ENCODE measurements around the gene KCNMA1.

The KCNMA1 gene

DNA sequence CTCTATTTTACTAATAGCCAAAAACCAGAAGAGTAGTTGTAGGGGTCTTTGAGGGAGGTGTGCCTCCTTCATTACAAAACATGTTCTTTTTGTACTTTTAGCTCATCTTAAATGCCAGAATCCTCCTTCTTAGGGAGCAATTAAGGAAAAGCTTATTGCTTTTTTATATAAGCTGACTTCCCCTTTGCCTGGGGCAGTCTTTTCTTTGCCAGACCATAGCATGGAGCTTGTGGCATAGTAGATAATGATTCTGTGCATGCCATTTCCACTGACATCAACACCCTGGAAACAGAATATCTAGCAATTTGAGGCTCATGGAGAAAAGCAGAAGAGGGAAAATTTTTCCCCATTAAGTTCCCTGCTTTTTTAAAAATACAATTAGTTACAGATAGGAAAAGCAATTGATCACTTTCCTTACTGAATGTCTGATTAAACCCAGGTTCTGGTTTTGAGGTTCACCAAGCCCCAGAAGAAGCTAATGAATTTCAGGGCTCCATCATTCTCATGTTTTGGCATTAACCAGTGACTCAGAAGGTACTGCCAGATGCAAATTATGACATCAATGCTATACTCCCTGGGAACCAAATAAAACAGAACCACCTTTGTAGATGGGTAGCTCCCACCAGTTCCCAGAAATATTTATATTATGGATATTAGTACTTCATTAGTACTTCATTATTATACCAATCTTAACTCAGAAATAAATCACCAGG lies 410.6 kb downstream of the KCNMA1 start:
- no peak for DNase-seq

DNA sequence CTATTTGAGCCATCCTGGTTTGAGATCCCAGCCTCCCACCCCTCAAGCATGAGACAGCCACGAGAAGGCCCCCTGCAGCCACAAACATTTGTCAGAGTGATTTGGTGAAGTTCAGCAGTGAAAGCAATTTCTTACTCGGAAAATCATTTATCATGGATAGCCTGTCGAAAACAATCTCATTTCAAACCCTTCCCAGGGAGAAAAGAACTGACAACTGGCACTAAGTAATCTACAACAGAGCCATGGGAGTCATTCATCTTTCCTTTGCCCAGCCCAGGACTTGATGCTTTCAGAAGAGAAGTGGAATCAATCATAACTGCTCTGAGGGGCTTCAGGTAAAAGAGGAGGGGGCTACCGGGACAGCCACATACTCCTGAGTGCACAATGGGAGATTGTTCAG lies 411.2 kb downstream of the KCNMA1 start:
- no peak for DNase-seq

DNA sequence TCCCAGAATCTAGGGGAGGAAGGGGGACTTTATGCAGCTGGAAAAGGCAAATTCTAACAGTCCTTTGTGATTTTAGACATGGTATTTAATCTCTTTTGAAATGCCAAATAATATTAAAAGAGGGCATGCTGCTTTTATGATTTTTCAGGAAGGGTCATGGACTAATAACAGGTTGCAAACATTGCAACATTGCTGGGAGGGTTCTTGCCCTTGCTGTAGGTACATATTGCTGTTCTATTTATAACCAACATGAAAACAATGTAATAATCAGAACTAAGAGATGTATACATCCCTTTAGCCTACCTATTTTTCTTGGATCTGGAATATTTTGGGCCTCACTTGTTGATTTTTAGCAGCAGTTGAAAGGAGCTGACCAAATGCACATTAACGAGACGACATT lies 411.6 kb downstream of the KCNMA1 start:
- no peak for DNase-seq

DNA sequence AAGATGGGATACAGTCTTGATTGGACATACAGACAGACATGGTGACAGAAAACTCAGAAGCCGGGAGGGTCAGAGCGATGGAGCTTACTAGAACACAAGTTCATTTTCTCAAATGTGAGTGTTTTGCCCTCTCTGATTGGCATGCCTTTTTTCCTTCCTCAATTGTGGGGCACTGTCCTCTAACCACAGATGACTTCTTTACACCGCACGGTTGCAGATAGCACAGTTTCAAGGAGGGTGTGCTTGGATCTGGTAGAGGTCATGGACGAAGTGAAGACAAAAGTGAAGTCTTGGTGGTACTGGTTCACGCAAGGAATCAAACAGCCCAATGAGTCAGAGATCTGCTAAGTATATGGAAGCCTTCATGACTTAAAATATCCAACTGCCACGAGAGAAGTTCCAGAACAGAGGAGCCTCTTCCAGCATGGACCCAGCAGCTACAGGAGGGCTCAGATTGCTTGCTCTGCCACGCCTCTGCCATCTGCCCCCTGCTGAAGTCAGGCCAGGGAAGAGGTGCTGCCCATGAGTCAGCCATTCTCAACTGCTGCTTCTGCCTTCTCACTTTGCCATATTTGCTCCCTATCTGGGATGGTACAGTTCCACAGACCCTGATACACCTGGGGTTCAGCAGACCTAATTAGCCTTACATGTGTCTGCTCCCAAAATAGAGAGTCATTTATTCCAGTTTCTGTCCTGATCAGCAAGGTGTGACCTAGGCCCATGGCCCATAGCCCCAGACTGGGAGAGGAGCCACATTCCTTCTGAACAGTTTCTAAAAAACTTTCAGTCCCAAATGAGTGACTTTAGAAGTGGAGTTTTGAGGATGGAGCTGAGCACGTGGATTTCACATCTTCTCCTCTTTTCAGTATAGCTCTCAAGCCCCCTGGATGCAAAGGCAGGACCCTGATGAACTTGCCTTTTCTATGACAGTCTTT lies 413.8 kb downstream of the KCNMA1 start:
- DNase-seq = no peak

DNA sequence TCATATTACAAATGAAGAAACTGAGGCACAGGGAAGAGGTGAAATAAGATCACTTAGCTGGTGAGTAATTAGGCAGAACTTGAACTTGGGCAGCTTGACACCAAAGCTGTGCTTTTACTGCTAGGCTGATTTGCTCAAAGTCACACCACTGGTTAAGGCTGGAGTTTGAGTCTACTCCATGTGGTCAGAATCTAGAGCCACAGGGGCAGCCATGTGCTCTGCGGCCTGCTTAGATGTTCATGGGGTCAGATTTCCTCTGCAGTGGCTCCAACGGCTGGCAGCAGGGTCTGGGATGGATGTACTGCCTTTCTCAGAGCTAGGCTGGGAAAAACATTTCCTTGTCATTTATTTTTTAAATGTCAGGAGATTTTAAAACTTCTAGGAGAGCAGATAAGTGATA lies 417.5 kb downstream of the KCNMA1 start:
- DNase-seq = no peak

DNA sequence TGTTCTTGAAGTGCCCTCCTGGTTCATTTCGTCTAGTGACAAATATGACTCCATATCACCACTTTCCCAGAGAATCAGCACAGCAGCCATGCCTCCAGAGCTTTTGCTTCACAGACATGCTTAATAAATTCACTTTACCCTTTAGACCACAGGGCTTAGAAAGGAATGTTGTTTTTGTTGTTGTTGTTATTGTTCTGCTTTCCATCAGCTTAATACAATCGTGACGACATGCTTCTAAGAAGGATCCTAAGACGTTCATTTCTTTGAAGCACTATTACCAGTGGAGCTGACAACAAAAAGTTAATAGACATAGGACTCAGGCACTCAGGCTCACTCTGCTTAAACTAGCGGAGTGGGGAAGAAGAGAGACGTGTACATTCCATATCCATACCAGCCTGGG lies 418.6 kb downstream of the KCNMA1 start:
- no peak for DNase-seq

DNA sequence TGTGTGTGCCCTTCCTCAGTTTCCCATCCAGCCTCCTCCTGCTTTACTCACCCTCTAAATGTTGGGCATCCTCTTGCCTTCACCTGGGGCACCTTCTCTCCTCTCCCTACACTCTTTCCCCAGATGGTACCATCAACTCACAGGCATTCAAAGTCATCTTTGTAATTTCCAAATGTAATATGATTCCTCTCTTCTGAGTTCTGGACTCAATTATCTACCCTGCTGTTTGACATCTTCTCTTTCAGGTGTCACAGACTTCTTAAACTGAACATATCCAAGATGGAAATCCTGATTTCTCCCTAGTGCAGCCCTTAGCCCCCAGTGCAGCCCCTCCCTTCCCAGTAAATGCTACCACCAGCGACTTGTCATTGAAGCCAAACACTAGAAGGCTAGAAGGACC lies 422.8 kb downstream of the KCNMA1 start:
- DNase-seq = no peak

DNA sequence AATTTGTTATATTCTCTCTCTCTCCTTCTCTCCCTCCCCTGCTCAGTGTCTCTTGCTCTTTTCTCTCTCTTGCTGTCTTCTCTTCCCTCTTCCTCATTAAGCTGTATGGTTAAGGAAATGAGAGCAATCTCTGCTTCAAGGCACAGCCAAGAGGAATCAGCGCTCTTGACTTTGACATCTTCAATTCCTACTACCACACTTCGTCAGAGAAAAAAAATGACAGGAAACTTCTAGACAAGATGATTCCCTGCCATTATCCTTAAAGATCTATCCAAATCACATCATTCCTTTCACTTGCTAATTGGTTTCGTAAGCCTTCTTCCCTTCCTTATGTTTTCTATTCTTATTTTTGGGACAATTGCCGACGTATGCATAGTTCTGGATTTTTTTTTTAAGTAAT lies 425.0 kb downstream of the KCNMA1 start:
- no peak for DNase-seq

DNA sequence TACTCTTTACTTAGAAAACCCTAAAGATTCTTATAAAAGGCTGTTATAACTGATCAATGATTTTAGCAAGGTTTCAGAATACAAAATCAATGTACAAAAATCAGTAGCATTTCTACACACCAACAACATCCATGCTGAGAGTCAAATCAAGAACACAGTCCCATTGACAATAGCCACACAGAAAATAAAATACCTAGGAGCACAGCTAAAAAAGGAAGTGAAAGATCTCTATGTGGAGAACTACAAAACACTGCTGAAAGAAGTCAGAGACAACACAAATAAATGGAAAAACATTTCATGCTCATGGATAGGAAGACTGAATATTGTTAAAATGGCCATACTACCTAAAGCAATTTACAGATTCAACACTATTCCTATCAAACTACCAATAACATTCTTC lies 427.0 kb downstream of the KCNMA1 start:
- no peak for DNase-seq

DNA sequence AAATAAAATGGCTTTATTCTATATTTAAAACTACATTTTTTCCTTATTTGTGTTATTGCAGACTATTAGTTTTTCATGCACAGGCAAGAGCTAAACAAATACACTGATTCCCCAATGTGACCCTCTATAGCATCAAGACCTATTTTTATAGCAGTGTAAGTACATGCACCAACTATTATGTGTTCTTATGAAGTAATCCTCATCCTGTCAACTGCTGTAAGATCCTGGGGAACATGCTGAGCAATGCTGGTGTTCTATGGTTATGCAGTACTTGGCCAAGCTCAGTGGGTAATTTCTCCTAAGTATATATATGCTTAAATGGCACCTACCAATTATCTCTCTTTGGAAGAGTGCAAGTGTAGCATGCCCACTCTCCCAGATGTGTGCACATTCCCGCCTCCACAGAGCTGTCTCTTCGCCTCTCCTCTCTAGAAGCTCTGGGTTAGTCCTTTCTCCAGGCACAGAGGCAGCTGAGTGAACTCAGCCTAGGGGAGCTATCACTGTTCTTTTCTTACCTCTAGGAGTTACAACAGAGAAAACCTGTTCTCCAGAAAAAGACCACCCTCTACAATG lies 428.8 kb downstream of the KCNMA1 start:
- no peak for DNase-seq

DNA sequence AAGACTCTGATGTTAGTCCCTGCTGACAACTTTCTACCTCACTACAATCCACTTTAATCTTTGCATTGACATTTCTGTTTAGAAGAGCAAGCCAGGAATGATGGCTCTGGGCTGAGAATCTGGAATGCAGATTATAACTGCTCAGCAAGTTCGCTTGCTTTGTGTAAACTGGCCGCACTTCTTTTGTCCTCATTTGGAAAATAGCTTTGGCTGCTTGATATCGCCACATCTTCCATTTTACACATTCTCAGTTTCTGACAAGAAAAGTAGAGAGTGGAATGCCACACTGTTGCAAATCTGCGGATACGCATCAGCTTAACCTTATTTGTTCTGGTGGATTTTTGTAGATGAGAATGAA lies 429.8 kb downstream of the KCNMA1 start:
- no peak for DNase-seq

DNA sequence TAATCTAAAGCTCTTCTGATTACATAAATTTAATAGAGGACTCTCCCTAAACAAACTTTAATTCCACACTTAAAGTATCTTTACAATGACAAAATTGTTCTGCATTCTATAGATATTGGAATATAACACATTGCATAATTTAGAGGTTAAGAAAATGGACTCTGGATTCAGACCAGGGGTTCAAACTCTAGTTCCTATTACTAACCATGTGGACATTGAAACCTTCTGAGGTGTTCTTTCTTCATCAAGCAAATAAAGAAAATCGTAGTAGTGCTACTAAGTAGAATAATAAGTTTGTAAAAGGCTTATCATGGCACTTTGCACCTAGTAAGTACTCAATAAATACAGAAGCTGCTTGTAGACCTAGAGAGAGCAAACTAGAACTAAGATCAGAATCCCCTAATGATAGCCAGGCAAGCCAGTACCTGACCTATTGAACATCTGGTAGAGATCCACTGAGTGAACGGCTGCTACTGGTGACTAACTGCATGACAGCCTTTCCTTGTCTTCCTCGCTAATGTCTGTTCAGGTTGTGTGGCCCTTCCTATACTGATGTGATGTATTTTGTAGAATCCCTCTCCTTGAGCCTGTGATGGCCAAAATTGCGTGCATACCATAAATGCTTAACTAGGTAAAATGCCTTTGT lies 430.3 kb downstream of the KCNMA1 start:
- no peak for DNase-seq

DNA sequence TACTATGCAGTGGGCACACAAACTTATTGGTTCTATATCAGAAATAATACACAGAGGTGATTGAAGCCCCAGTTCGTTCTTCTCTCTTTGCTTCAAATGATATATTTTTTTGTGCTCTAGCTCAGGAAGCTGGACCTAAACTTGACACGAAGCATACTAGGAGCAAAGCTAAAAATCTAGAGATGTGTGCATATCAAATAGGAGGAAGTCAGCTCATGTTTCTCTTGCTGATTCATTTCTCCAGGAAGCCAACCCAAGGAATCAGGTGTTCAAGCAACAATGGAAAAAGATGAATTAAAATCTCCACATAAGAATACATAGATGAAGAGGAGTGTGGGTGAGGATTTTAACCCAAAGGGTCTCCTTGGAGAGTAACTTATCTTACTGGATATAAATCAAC lies 432.5 kb downstream of the KCNMA1 start:
- DNase-seq = no peak

DNA sequence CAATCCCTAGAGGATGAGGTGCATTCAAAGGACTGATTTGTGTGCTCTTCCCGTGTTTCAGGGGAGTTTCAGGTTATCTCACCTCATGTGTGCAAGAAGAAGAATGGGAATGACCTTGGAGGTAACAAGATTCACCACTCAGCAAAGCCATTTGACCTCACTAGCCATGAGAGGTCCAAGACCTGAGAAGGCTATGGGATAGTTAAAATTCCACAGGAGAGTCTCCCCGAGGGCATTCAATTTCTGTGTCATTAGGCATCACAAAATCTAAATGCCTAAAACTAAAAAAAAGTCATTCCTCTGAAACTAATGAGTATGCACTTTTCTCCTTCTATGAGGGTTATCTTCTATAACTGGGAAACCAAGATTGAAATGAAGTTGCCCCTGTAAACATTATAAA lies 433.4 kb downstream of the KCNMA1 start:
- DNase-seq = no peak

DNA sequence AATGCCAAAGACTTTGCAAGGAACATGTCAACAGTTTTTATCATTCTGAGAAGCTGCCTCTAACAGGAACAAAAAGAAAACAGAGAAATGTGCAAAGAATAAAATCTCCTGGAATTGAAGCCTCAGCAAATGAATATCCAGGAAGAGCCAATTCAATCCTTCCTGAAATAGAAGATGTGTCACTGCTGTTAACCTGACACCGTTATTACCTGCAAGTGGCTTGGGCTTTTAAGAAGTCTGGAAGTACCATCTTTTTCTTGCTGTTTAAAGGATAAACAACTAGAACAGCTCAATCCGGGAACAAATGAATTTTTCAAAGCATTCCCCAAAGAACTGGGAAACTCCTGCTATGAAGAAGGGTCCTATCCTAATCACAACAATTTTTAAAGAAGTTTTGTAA lies 434.8 kb downstream of the KCNMA1 start:
- DNase-seq = no peak

DNA sequence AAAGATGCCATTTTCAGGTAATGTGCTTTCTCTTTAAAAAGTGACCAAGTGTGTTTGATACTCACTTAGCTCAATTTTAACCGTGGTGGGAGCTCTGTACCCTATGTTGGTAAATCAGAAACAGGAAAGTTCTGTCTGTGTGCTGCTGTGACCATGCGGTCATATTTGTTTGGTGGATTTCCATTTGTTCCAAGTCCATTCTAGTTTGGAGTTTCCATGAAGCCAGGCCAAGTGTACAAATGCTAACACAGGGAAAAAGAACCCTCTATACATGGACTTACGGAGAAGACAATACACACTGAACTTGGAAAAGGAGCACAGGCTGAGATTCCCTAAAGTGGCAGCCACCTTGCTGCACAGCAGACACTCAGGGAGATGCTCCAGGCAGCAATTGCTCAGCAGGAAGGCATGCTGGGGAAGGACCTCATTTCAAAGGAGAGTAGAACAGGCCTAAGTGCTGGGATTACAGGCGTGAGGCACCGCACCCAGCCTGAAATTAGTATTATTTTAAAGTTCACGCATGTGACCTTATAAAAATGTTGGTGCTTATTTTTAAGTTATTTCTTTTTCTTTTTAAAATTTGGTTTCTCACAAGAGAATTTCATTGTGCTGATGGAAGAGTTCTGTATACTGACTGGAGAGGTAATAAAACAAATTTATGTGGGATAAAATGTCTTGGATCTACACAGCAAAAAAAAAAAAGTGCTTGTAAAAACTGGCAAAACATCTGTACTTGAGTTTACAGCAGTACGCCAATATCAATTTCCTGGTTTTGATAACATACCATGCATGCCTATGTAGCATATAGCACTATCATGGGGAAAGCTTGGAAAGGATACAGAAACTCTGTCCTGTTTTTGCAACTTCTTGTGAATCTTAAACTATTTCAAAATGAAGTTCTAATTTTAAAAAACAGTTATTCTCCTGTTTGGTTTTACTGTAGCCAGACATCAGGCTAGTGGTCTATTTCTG lies 436.2 kb downstream of the KCNMA1 start:
- no peak for DNase-seq

DNA sequence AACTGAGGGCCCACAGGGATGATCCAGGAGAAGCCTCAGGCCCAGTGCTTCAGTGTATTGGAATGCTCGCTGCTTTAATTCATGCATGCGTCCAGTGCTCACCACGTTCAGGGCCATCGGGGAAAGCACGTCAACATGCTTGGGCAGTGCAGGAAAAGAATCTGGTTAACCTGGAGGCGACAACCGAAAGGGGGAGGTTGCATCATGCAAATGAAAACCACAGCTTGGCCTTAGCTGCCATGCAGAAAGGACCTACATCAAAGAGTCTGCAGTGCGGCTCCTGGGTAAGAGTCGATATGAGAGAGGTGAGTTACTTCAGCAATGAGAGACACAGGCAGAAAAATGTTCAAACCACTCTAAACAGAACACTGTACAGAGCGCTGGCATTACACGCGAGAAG lies 440.1 kb downstream of the KCNMA1 start:
- no peak for DNase-seq

DNA sequence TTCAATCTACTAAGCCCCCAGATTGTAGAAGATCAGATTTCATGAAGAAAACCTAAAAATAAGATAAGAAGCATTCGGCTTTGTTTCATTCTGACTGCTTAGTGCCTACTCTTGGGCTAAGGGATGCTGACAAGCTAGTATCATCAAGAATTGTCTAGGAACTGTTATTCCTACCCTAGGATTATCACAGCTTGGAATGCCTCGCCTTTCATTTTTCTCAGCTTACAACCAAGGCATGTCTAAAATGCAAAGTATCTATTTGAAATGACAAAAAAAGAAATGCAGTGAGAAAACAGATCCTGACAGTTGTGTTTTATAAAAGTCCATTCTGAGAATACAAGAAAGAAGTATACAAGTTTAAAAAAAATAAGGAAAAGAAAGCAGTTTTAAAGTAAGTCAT lies 441.0 kb downstream of the KCNMA1 start:
- no peak for DNase-seq

DNA sequence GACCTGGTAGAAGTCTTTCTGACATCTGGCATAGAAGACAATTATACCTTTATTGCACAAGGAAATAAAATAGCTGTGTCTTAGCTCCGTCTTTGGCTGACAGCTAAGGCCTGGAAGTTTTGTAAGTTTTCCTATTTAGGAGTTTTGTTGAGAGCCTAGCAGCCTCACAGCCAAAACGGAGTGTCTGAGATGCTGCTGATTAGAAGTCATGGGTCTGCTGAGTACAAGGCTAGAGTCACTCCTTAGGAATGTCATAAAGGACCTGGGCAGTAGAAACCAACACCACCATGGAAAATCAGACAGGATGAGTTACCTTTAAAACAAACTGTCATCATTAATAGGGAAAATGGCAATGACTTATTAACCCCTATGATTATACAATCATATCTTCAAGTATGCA lies 442.5 kb downstream of the KCNMA1 start:
- DNase-seq = no peak

DNA sequence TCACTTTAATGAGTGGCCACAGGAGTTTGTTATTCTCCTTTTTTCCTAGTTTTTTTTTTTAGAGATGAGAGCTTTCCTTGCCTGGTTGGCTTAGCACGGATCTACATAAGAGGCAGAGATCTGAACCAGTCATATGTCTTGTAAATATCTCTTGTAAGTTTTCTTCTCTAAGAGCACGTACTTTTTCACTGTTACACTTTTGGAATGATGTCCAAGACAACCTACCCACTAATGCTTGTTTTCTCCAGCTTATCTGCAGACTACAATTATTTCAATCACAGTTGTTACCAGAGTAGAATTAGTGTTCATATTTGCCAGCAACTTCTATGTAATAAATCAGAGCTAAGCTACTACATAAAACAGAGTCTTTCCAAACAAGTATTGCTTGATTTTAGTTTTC lies 444.6 kb downstream of the KCNMA1 start:
- DNase-seq = no peak

DNA sequence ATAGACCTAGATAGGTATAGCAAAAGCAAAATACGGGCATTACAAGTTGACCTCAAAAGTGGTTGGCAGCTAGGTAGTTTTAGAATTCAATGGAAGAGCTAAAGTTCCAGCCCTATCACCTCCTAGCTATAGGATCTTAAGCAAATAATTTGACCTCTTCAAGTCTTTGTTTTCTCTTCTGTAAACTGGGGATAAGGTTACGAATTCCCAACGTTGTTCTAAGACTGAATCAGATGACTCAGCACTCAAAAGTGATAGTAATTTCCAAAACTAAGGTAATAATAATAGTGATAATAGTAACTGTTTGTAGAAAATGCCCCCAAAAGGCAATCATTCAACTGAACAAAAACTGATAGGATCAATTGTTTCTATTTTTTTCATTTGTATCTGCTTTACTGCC lies 445.2 kb downstream of the KCNMA1 start:
- no peak for DNase-seq

DNA sequence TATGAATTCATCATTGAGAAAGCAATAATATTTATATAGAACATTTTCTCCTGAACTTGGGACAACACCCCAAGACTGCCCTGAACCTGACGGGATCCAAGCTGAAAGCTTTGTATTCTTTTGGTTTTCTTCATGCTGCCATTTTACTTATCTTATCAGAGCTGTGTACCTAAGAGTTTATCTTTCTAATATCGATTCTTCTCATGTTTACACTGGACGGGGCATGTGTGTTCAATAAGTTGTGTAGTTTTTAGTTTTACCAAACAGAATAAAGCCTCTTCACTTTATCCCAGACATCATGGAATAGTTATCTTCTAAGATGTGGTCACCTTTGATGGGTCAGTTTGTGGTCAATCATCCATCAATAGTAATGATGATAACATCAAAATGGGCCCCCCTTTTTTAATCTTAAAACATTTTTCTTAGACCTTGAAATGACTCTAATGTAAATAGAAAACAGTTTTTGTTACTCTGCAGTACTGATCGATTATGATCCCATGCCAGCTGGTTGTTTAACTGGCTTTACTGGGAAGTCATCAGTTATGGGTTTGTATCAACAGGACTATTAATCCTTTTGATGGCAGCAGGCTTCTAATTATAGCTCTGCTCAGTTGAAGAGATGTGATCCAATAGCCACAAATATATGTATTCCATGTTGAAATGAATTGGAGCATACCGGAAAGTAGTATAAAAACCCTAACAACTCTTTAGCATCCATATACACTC lies 446.1 kb downstream of the KCNMA1 start:
- no peak for DNase-seq
